ENCODE results near the gene SLCO4A1.

DNA sequence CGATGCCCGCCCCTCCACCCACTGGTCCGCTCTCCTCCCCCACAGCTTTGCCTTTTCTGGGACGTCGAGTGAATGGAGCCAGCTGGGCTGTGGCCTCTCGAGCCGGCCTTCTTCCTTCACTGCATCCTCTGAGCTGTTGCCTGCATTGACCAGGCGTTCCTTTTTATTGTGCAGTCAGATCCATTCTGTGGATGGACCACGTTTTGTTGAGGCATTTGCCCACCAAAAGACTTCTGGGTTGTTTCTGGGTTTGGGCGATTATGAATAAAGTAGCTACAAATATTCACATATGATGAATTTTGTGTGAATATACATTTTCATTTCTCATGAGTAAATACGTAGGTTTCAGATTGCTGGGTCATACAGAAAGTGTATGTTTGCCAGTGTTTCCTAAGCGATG lies 76.2 kb downstream of the SLCO4A1 start:
- TF ChIP-seq, protein P1, sequence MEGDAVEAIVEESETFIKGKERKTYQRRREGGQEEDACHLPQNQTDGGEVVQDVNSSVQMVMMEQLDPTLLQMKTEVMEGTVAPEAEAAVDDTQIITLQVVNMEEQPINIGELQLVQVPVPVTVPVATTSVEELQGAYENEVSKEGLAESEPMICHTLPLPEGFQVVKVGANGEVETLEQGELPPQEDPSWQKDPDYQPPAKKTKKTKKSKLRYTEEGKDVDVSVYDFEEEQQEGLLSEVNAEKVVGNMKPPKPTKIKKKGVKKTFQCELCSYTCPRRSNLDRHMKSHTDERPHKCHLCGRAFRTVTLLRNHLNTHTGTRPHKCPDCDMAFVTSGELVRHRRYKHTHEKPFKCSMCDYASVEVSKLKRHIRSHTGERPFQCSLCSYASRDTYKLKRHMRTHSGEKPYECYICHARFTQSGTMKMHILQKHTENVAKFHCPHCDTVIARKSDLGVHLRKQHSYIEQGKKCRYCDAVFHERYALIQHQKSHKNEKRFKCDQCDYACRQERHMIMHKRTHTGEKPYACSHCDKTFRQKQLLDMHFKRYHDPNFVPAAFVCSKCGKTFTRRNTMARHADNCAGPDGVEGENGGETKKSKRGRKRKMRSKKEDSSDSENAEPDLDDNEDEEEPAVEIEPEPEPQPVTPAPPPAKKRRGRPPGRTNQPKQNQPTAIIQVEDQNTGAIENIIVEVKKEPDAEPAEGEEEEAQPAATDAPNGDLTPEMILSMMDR (IDR thresholded peaks at IDR 0.05): no peak
- no peak for TF ChIP-seq POLR2A (IDR thresholded peaks at IDR 0.05)

Measured in esophagus squamous epithelium (tissue), 4 donors.